22Rv1 (cell line): ENCODE measurements around the gene ARID1B.

Experiments used
- H3K27ac ChIP-seq: fragments of 450-650 bp; 2 replicates; pipeline ENCODE4 v1.5.1; 2017
- ZFX ChIP-seq: fragments of 450-650 bp; IDR thresholded peaks from 2 replicates; pipeline ENCODE4 v1.6.1; 2017; ENCODE audit warnings: antibody characterized with exemption, borderline replicate concordance
- TF ChIP-seq, protein P1 (sequence below): fragments of 450-650 bp; IDR thresholded peaks from 2 replicates; pipeline ENCODE4 v1.5.1; 2017; ENCODE audit warnings: mild to moderate bottlenecking

The ARID1B gene

DNA sequence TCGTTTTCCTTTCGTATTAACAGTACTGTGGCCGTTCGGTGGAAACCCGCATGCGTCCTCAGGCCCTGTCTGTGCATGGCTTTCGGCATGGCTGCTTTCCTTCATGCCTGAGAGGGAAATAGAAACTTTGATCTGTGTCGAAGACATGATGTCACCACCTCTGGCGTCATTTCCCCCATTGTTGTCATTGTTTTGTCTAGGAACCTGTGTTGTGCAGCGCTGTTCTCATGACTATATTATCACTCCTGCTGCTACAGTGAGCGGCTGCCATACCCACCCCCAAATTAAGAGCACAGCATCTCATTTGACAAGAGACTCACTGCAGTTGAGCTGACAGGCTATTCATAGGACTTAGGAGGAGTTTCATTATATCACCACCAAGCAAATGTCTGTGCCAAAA, 373.9 kb downstream of the ARID1B start:
- no peak overlapping the region for H3K27ac ChIP-seq
- TF ChIP-seq, protein P1, sequence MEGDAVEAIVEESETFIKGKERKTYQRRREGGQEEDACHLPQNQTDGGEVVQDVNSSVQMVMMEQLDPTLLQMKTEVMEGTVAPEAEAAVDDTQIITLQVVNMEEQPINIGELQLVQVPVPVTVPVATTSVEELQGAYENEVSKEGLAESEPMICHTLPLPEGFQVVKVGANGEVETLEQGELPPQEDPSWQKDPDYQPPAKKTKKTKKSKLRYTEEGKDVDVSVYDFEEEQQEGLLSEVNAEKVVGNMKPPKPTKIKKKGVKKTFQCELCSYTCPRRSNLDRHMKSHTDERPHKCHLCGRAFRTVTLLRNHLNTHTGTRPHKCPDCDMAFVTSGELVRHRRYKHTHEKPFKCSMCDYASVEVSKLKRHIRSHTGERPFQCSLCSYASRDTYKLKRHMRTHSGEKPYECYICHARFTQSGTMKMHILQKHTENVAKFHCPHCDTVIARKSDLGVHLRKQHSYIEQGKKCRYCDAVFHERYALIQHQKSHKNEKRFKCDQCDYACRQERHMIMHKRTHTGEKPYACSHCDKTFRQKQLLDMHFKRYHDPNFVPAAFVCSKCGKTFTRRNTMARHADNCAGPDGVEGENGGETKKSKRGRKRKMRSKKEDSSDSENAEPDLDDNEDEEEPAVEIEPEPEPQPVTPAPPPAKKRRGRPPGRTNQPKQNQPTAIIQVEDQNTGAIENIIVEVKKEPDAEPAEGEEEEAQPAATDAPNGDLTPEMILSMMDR: no peak
- no peak for TF ChIP-seq ZFX

DNA sequence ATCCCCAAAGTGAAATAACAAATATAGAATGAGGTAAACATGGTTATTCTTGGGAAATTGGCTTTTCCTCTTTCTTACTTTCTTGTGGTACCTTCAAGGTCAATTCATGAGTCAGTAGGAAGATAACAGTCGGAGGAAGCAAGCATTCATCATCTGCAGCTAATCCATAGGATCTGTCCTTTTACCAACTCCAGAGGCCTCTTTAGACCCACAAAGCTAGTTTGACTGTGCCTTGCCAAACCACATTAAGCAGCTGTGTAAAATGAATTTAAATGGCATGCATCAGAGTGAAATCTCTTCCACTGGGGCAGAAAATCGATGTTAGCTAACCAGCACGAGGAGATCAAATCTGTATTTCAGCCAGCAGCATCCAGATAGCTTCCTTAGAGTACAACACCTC, 374.8 kb downstream of the ARID1B start:
- no peak overlapping the region for H3K27ac ChIP-seq
- TF ChIP-seq ZFX: no peak
- TF ChIP-seq, protein P1: no peak

DNA sequence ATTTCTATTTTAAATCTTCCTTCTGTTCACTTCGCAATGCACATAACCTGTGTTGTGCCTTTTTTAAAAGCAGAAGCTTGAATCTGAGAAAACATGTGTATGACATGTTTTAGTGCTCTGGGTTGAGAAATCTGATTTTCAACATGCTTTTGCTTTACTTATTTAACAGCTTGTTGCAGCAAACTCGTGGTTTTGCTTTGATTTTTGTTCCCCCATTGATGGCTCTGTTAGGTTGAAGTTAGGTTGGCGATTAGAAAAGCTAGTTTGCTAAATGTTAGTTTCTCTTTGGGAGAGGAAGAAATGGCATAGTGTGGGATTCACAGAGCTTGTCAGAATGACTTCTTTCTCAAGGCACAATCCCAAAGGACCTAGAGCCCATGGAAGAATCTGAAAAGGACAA, 375.4 kb downstream of the ARID1B start:
- TF ChIP-seq, protein P1: no peak
- no peak for TF ChIP-seq ZFX
- no peak overlapping the region for H3K27ac ChIP-seq

DNA sequence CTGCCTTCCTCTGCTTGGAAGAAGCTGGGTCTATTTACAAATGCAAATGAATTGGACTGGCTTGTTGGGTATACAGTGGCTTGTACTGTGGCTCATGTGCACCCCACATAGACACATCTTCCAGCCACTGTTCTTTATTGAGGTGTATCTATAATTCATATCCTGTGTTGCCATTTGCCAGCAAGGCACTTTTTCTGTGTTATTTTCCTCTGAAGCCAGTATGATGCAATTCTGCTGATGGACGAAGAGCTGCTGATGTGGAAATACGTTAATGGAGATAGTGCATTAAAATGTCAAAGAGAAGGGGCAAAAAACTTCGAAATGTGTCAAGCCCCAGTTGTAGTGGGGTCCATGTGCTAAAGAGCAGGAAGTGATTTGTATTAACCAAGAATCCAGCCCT, 378.6 kb downstream of the ARID1B start:
- TF ChIP-seq, protein P1: no peak
- TF ChIP-seq ZFX: no peak
- no peak overlapping the region for H3K27ac ChIP-seq

DNA sequence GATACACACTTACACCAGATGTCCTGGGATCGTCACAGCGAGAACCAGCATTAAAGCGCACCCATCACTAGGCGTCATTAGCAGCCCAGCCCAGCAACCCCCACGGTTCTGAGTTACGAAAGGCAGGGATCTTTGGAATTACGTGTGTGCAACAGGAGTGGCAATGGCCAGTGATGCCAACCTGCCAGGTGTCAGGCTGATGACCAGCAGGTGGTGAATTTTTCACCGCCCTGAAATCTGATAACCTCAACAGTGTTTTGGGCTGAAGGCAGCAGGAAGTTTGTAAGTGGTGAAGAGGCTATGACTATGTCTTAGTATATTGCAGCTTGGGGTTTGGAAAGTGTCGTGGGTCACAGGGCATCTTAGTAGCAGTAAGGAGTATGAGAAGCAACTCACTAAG, 380.1 kb downstream of the ARID1B start:
- H3K27ac ChIP-seq: no peak overlapping the region
- no peak for TF ChIP-seq ZFX
- TF ChIP-seq, protein P1: no peak

DNA sequence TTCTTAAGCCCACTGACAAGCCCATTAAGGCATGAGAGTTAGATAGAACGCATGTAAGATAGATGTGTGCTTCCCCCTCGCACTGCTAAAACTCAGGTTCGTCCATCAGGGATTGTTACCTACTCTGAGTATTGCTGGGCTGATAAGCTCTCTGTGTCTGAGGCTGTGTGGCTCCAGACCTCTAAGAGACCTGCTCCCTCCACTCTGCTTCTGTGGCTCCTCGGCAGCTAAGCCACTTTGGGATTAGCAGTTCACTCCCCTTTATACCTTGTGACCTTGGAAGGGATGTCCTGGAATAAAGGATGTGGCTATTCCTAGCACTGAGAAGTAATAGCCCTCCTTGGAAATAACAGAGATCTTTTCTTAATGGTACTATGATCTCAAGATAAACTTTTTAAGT, 381.3 kb downstream of the ARID1B start:
- TF ChIP-seq, protein P1: no peak
- no peak for TF ChIP-seq ZFX
- no peak overlapping the region for H3K27ac ChIP-seq

DNA sequence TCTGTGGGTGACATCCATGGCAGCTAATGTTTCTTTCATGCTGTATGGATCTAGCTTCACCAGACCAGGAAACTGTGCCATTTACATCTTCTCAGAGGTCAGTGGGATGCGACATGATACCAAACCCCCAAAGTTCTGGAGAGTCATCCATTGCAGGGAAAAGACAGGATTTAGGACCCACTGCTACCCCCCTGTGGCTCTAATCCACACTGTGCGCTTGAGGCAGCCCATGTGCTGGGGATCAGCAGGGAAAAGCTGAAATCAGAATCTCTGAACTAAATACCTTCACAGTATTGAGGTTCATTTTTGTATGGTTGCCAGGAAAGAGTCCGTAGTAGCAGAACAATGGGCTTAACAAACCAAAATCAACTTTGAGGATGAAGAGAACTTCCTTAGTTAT, 381.7 kb downstream of the ARID1B start:
- H3K27ac ChIP-seq: no peak overlapping the region
- TF ChIP-seq, protein P1: no peak
- no peak for TF ChIP-seq ZFX
